ENCODE data around the gene SPACDR.

The SPACDR gene

GRCh38 chr7:100483722-100484672, 19.9 kb upstream of the SPACDR start, which contains the start of gene NYAP1:
Gene NYAP1 (plus strand): TSS chr7:100483927. CDS start chr7:100485312, 1,385 bp downstream.
- H3K9ac ChIP-seq (ENCODE audit: low read depth, low read length), result no peak within 1 kb of the TSS; the same call in 1 of the 2 replicates
- peaks cover 5% of the 10 kb centered on the region; the same call in 1 of the 2 replicates for H3K36me3 ChIP-seq (ENCODE audit: control insufficient read depth, insufficient read depth, low read length)
- H3K4me1 ChIP-seq (ENCODE audit: control insufficient read depth, insufficient read depth, low read length), result peaks cover 12% of the 10 kb centered on the region
- H3K4me3 ChIP-seq (ENCODE audit: low read depth, low read length), result peak within 1 kb of the TSS; percentile 76
- H3K9me3 ChIP-seq (ENCODE audit: control insufficient read depth, insufficient read depth, low read length), result no peaks in the 10 kb centered on the region
- H3K27ac ChIP-seq (ENCODE audit: low read depth, low read length), result no peak within 1 kb of the TSS
- H3K27me3 ChIP-seq (ENCODE audit: control insufficient read depth, insufficient read depth, low read length), result no peaks in the 10 kb centered on the region

GRCh38 chr7:100483090-100483721, 19.1 kb upstream of the SPACDR start:
- peaks cover 12% of the 10 kb centered on the region for H3K4me1 ChIP-seq (ENCODE audit: control insufficient read depth, insufficient read depth, low read length)
- H3K27ac ChIP-seq (ENCODE audit: low read depth, low read length), result no peak overlapping the region
- H3K27me3 ChIP-seq (ENCODE audit: control insufficient read depth, insufficient read depth, low read length), result no peaks in the 10 kb centered on the region
- peak overlapping the region; percentile 71 for H3K4me3 ChIP-seq (ENCODE audit: low read depth, low read length)
- no peaks in the 10 kb centered on the region for H3K9me3 ChIP-seq (ENCODE audit: control insufficient read depth, insufficient read depth, low read length)
- peaks cover 4% of the 10 kb centered on the region; the same call in 1 of the 2 replicates for H3K36me3 ChIP-seq (ENCODE audit: control insufficient read depth, insufficient read depth, low read length)
- no peak overlapping the region; the same call in 1 of the 2 replicates for H3K9ac ChIP-seq (ENCODE audit: low read depth, low read length)

- Histone ChIP-seq H3K36me3 (ENCODE audit: control insufficient read depth, insufficient read depth, low read length) (no peaks in the 10 kb centered on the region), H3K4me3 (ENCODE audit: low read depth, low read length) (peak overlapping the region; percentile 71), H3K27me3 (ENCODE audit: control insufficient read depth, insufficient read depth, low read length) (no peaks in the 10 kb centered on the region), H3K4me1 (ENCODE audit: control insufficient read depth, insufficient read depth, low read length) (peaks cover 12% of the 10 kb centered on the region), H3K9ac (ENCODE audit: low read depth, low read length) (no peak overlapping the region; the same call in 1 of the 2 replicates), H3K9me3 (ENCODE audit: control insufficient read depth, insufficient read depth, low read length) (no peaks in the 10 kb centered on the region), H3K27ac (ENCODE audit: low read depth, low read length) (no peak overlapping the region)
Measured at GRCh38 chr7:100482728-100483089, 18.6 kb upstream of the SPACDR start.

- H3K4me3 ChIP-seq (ENCODE audit: low read depth, low read length), result no peak overlapping the region
- no peaks in the 10 kb centered on the region for H3K27me3 ChIP-seq (ENCODE audit: control insufficient read depth, insufficient read depth, low read length)
- no peak overlapping the region for H3K9ac ChIP-seq (ENCODE audit: low read depth, low read length)
- peaks cover 7% of the 10 kb centered on the region for H3K4me1 ChIP-seq (ENCODE audit: control insufficient read depth, insufficient read depth, low read length)
- H3K9me3 ChIP-seq (ENCODE audit: control insufficient read depth, insufficient read depth, low read length), result no peaks in the 10 kb centered on the region
- H3K36me3 ChIP-seq (ENCODE audit: control insufficient read depth, insufficient read depth, low read length), result no peaks in the 10 kb centered on the region
- H3K27ac ChIP-seq (ENCODE audit: low read depth, low read length), result no peak overlapping the region
Measured at GRCh38 chr7:100481466-100481865, 17.4 kb upstream of the SPACDR start.

GRCh38 chr7:100478958-100479660, 15.0 kb upstream of the SPACDR start, which contains the start of gene TSC22D4:
Gene TSC22D4 (minus strand): TSS chr7:100479214. CDS start chr7:100478038, 1,176 bp downstream.
- Histone ChIP-seq H3K27ac (ENCODE audit: low read depth, low read length) (peak within 1 kb of the TSS; percentile 76), H3K9ac (ENCODE audit: low read depth, low read length) (no peak within 1 kb of the TSS), H3K36me3 (ENCODE audit: control insufficient read depth, insufficient read depth, low read length) (peaks cover 4% of the 10 kb centered on the region; the same call in 1 of the 2 replicates), H3K4me3 (ENCODE audit: low read depth, low read length) (peak within 1 kb of the TSS; percentile 96), H3K4me1 (ENCODE audit: control insufficient read depth, insufficient read depth, low read length) (peaks cover 8% of the 10 kb centered on the region), H3K9me3 (ENCODE audit: control insufficient read depth, insufficient read depth, low read length) (no peaks in the 10 kb centered on the region), H3K27me3 (ENCODE audit: control insufficient read depth, insufficient read depth, low read length) (no peaks in the 10 kb centered on the region)

- Histone ChIP-seq H3K4me3 (ENCODE audit: low read depth, low read length) (peak overlapping the region; percentile 96), H3K36me3 (ENCODE audit: control insufficient read depth, insufficient read depth, low read length) (peaks cover 7% of the 10 kb centered on the region; the same call in 1 of the 2 replicates), H3K4me1 (ENCODE audit: control insufficient read depth, insufficient read depth, low read length) (peaks cover 7% of the 10 kb centered on the region; the same call in 1 of the 2 replicates), H3K27ac (ENCODE audit: low read depth, low read length) (no peak overlapping the region), H3K9ac (ENCODE audit: low read depth, low read length) (no peak overlapping the region), H3K9me3 (ENCODE audit: control insufficient read depth, insufficient read depth, low read length) (no peaks in the 10 kb centered on the region), H3K27me3 (ENCODE audit: control insufficient read depth, insufficient read depth, low read length) (no peaks in the 10 kb centered on the region)
Measured at GRCh38 chr7:100477871-100478267, 13.8 kb upstream of the SPACDR start.

- no peak overlapping the region for H3K27ac ChIP-seq (ENCODE audit: low read depth, low read length)
- peaks cover 7% of the 10 kb centered on the region; the same call in 1 of the 2 replicates for H3K36me3 ChIP-seq (ENCODE audit: control insufficient read depth, insufficient read depth, low read length)
- H3K4me3 ChIP-seq (ENCODE audit: low read depth, low read length), result no peak overlapping the region; the same call in 1 of the 2 replicates
- no peaks in the 10 kb centered on the region for H3K27me3 ChIP-seq (ENCODE audit: control insufficient read depth, insufficient read depth, low read length)
- peaks cover 7% of the 10 kb centered on the region; the same call in 1 of the 2 replicates for H3K4me1 ChIP-seq (ENCODE audit: control insufficient read depth, insufficient read depth, low read length)
- H3K9ac ChIP-seq (ENCODE audit: low read depth, low read length), result no peak overlapping the region
- H3K9me3 ChIP-seq (ENCODE audit: control insufficient read depth, insufficient read depth, low read length), result no peaks in the 10 kb centered on the region
Measured at GRCh38 chr7:100476903-100477870, 13.1 kb upstream of the SPACDR start.

GRCh38 chr7:100476101-100476780, 12.2 kb upstream of the SPACDR start:
- Histone ChIP-seq H3K27me3 (ENCODE audit: control insufficient read depth, insufficient read depth, low read length) (no peaks in the 10 kb centered on the region), H3K9me3 (ENCODE audit: control insufficient read depth, insufficient read depth, low read length) (no peaks in the 10 kb centered on the region), H3K36me3 (ENCODE audit: control insufficient read depth, insufficient read depth, low read length) (peaks cover 7% of the 10 kb centered on the region; the same call in 1 of the 2 replicates), H3K27ac (ENCODE audit: low read depth, low read length) (no peak overlapping the region), H3K4me3 (ENCODE audit: low read depth, low read length) (no peak overlapping the region), H3K4me1 (ENCODE audit: control insufficient read depth, insufficient read depth, low read length) (peaks cover 10% of the 10 kb centered on the region; the same call in 1 of the 2 replicates), H3K9ac (ENCODE audit: low read depth, low read length) (no peak overlapping the region)

GRCh38 chr7:100475549-100475948, 11.5 kb upstream of the SPACDR start:
- no peaks in the 10 kb centered on the region for H3K27me3 ChIP-seq (ENCODE audit: control insufficient read depth, insufficient read depth, low read length)
- H3K9ac ChIP-seq (ENCODE audit: low read depth, low read length), result no peak overlapping the region
- H3K4me1 ChIP-seq (ENCODE audit: control insufficient read depth, insufficient read depth, low read length), result peaks cover 10% of the 10 kb centered on the region; the same call in 1 of the 2 replicates
- H3K4me3 ChIP-seq (ENCODE audit: low read depth, low read length), result no peak overlapping the region; the same call in 1 of the 2 replicates
- H3K27ac ChIP-seq (ENCODE audit: low read depth, low read length), result no peak overlapping the region
- H3K36me3 ChIP-seq (ENCODE audit: control insufficient read depth, insufficient read depth, low read length), result peaks cover 10% of the 10 kb centered on the region; the same call in 1 of the 2 replicates
- H3K9me3 ChIP-seq (ENCODE audit: control insufficient read depth, insufficient read depth, low read length), result no peaks in the 10 kb centered on the region

All from HUES48 (cell line).